ENCODE data around the gene FUOM. TPM values are rescaled to one million over a fixed set of nuclear protein-coding genes. Genes with fewer than 3 reads are reported as not detected.

Gene FUOM
- total RNA-seq, 1 donor from 2014 or later, result 42.6 TPM

GRCh38 chr10:133312769-133313145 is 45.1 kb downstream of the FUOM start:
- no peaks in the 10 kb centered on the region for H3K27me3 Mint-ChIP-seq (ENCODE audit: low read depth)
- peaks cover 2% of the 10 kb centered on the region for H3K4me1 Mint-ChIP-seq
- no peak for TF ChIP-seq CTCF (IDR thresholded peaks at IDR 0.05; ENCODE audit: unreplicated experiment)
- no peak overlapping the region for H3K27ac Mint-ChIP-seq
- peaks cover 5% of the 10 kb centered on the region for H3K36me3 Mint-ChIP-seq
- no peaks in the 10 kb centered on the region for H3K9me3 Mint-ChIP-seq
- DNase-seq (ENCODE audit: low spot score in 2 of 2, unreplicated experiment in 2 of 2), result no peak
- no peak overlapping the region for H3K4me3 Mint-ChIP-seq

- peaks cover 5% of the 10 kb centered on the region for H3K36me3 Mint-ChIP-seq
- no peak for DNase-seq (ENCODE audit: low spot score in 2 of 2, unreplicated experiment in 2 of 2)
These were observed 45.6 kb downstream of the FUOM start for GRCh38 chr10:133312016-133312768.

GRCh38 chr10:133311570-133311969 is 46.2 kb downstream of the FUOM start:
- DNase-seq (ENCODE audit: low spot score in 2 of 2, unreplicated experiment in 2 of 2), result no peak
- no peak overlapping the region for H3K4me3 Mint-ChIP-seq

More at GRCh38 chr10:133312016-133312768, 45.6 kb downstream of the FUOM start:
- Mint-ChIP-seq H3K4me1 (peaks cover 5% of the 10 kb centered on the region), H3K27me3 (ENCODE audit: low read depth) (no peaks in the 10 kb centered on the region), H3K27ac (no peak overlapping the region), H3K9me3 (no peaks in the 10 kb centered on the region), H3K4me3 (no peak overlapping the region)
- TF ChIP-seq CTCF (IDR thresholded peaks at IDR 0.05; ENCODE audit: unreplicated experiment), result no peak

DNA sequence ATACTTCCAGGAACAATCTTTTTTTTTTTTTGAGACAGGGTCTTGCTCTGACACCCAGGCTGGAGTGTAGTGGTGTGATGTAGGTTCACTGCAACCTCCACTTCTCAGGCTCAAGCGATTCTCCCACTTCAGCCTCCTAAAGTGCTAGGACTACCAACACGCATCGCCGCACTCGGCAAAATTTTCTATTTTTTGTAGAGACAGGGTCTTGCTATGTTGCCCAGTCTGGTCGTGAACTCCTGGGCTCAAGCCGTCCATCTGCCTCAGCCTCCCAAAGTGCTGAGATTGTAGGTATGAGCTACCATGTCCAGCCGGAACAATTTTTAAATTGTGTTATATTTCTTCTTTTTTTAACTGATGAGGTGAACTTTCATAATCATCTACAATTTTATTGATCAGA is 47.0 kb downstream of the FUOM start:
- DNase-seq (ENCODE audit: low spot score in 2 of 2, unreplicated experiment in 2 of 2), result no peak
- Mint-ChIP-seq H3K4me3 (peak overlapping the region; percentile 38), H3K9me3 (no peaks in the 10 kb centered on the region), H3K4me1 (peaks cover 11% of the 10 kb centered on the region), H3K27me3 (ENCODE audit: low read depth) (no peaks in the 10 kb centered on the region), H3K27ac (no peak overlapping the region), H3K36me3 (peaks cover 5% of the 10 kb centered on the region)
- TF ChIP-seq CTCF (IDR thresholded peaks at IDR 0.05; ENCODE audit: unreplicated experiment), result no peak

More at GRCh38 chr10:133311570-133311969, 46.2 kb downstream of the FUOM start:
- Mint-ChIP-seq H3K27me3 (ENCODE audit: low read depth) (no peaks in the 10 kb centered on the region), H3K9me3 (no peaks in the 10 kb centered on the region), H3K27ac (no peak overlapping the region), H3K4me1 (peaks cover 11% of the 10 kb centered on the region), H3K36me3 (peaks cover 5% of the 10 kb centered on the region)
- TF ChIP-seq CTCF (IDR thresholded peaks at IDR 0.05; ENCODE audit: unreplicated experiment), result no peak

- no peaks in the 10 kb centered on the region for H3K27me3 Mint-ChIP-seq (ENCODE audit: low read depth)
- DNase-seq (ENCODE audit: low spot score in 2 of 2, unreplicated experiment in 2 of 2), result no peak
- peak overlapping the region; percentile 38 for H3K4me3 Mint-ChIP-seq
- peaks cover 11% of the 10 kb centered on the region for H3K4me1 Mint-ChIP-seq
- peaks cover 5% of the 10 kb centered on the region for H3K36me3 Mint-ChIP-seq
- H3K27ac Mint-ChIP-seq, result no peak overlapping the region
- no peaks in the 10 kb centered on the region for H3K9me3 Mint-ChIP-seq
- no peak for TF ChIP-seq CTCF (IDR thresholded peaks at IDR 0.05; ENCODE audit: unreplicated experiment)
These were observed 47.4 kb downstream of the FUOM start for GRCh38 chr10:133310399-133310755.

Measured in mesothelial cell of epicardium (in vitro differentiated cells).